GM21528 (cell line): ENCODE results near the gene MGLL.

Experiments
- ATAC-seq: cut with Tn5 transposase; IDR thresholded peaks from one replicate; pipeline ENCODE4 v1.9.1; 2021; ENCODE audit warnings: mild to moderate bottlenecking, moderate library complexity; ENCODE audit not compliant: unreplicated experiment, low FRiP score

MGLL gene

DNA sequence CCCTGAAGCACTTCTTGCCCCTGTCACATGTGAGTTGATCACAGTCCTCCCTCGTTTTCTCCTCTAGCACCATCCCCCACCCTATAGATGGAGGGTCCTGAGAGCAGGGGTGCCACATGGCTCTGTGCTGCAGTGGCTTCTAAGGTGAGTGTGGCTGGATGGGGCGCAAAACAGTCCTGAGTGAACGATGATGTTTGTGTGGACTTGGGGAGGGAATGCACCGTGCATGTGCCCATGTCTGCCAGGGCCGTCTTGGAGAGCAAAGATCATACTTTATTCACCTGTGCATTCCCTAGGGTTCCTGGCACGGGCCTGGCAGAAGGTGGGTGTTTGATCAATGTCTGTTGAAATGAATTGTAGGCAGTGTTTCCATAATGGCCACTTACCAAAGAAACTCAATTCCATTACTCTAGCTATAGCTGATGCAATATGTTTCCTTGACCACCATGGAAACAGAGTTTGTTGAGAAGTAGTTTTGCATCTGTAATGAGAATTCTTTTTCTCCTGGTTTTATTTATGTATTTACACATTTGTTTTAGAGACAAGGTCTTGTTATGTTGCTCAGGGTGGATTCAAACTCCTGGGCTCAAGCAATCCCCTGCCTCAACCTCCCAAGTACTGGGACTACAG is 91.5 kb downstream of the MGLL start:
- ATAC-seq = no peak

- ATAC-seq = no peak
These were observed 92.1 kb downstream of the MGLL start for GRCh38 chr3:127730171-127730570.

DNA sequence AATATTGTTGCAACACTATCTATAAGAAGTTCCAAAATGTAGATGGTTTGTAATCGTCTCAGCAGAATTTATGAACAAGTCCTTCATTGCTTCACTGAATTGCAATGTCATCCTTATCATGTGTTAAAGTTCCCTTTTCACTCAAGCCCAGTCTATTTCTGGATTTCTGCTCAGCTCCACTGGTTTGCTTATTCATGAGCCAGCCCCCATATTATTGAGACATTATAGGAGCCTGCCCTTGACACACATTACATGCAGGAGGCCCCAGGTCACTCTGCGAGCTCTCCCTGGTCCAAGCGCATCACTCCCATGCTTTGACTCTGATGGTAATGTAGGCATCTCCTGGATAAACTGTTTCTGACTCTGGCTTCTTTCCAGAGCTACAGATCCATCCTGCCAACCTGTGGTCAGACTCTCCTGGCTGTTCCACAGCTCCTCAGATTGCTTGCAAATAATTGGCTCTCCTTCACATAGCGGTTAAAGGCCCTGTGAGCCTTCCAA is 92.7 kb downstream of the MGLL start:
- ATAC-seq = no peak

GRCh38 chr3:127728417-127729015 is 93.8 kb downstream of the MGLL start:
- no peak for ATAC-seq

DNA sequence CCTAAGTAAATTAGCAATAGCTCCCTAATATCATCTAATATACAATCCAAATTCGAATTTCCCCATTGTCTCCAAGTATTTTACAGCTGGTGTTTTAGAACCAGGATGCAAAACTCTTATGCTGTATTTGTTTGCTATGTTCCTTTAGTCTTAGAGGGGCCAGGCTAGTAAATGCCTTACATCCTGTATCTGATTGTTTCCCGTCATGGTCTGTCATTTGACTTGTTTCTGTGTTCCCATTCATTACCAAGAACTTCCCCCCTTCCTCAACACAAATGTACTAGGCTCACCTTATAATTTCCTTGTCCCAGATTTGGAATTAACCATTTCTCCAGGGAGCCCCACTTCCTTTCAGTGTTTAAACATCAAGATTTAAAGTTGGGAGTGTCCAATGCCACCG is 95.4 kb downstream of the MGLL start:
- ATAC-seq = no peak

DNA sequence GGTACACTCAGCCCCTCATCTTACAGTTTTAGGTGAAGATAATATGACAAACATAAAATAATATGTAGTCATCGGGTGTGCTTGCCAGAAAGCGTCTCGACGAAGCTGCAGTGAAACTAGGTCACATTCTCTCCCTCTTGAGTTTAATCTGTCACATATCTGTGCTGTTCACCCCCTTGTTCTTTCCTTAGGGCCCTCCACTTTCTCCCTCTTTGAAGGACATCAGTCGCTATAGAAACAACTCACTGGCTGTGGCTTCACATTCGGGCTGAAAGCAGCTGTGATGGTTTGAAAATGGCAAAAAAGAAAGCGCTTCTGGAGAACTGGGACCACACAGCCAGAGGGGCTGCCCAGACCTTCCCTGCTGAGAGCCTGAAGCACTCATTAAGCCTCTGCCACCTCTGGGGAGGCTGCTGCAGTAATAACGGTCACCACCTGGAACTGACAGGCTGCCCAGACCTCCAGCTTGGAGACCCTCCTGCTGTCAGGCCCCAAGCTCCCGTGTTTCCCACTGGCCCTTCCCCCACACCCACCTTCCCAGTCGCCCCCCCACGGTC is 99.2 kb downstream of the MGLL start:
- ATAC-seq = no peak

DNA sequence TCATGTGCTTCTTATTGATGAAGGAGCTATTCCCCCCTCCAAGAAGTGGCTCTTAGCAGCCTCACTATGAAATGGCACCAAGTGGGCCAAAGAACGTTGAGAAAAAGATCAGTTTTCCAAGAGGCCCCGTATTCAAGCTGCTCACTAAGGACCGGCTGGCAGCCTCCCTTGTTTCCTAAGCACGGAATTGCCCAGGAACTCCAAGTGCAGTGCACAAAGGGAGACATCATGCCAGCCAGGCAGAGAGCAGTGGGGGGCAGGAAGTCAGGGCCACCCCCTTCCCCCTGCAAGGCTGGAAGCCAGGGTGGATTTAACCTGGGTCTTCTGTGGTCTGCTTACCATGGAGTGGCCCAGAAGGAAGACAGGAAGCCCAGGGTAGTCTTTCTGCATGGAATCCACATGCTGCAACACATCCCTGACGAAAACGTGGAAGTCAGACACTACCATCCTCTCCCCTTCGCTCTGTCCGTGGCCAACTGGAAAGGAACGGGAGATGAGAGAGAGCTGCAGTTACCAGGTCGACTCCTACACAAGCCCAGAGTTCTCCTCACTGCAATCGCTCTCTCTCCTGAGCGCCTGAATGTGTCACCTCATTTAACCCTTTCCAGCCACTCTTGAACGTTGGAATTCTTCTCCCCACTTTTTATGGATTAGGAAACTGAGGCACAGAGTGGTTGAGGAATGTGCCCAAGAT is 100.1 kb downstream of the MGLL start:
- no peak for ATAC-seq

DNA sequence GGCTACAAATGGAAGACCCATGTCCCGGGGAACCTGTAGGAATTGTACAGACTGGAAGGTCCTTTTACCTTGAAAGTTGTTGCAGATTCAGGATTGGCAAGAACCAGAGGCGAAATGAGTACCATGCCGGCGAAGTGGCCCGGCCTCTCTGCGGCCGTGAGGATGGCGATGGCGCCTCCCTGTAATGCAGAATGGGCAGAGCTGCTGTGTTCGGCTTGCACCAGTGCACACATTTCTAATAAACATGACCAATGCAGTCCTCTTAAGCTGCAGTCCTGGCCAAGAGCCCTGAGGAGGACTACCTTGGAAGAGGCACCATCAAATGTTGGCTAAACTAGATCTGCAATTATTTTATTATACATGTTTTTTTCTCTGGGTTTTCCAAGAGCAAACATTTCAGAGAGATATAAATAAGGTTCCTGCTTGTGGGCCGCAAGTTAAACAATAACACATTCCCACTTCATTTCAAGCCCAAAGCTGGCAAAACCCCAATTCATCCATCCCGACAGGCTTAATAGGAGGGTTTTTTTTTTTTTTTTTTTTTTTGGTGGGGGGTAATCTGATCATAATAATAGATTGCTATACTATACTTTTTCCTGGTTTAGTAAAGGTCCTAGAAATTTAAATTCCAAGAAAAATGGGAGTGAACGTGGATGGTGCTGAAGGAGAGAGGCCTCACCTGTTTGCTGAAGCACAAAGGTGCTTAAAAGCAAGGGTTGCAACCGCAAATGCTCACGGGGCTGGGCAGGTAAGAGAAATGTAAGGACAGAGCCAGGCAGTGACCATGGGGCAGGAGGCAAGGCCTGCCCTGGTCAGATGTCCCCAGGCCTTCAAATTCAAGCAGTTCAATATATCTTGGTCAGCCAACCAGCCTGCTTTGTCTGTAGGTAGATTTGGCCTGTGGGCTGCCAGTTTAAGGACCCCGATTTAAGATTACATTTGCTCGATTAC is 101.1 kb downstream of the MGLL start:
- ATAC-seq = no peak

DNA sequence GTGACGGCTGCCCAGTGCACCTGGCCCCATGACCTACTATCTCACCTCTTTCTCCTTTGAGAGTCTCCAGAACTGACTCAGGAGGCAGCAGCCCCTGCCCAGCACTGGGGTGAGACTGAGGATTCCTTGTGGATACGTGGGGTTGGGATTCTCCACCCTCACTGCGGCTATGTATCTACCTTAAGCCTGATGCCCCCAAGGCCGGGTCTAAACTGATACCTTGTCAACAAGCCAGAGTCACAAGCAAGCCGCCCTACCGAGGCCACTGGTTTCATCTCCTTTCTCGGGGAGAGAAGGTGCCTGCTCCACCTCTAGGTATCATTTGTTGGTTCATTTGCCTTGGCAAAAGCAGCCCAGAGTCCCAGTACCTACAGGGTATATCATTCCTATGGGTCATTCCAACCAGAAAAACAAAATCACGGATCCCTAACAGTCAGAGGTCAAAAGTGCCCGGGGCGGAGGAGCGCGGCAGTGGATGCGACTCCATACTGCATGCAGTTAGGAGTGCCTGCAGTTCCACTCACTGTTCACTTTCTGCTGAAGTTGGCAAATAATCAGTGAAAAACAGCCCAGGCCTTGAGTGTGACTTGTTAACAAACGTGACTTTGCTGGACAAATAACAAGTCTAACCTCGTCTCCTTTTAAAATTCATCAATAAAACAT is 102.0 kb downstream of the MGLL start:
- no peak for ATAC-seq

DNA sequence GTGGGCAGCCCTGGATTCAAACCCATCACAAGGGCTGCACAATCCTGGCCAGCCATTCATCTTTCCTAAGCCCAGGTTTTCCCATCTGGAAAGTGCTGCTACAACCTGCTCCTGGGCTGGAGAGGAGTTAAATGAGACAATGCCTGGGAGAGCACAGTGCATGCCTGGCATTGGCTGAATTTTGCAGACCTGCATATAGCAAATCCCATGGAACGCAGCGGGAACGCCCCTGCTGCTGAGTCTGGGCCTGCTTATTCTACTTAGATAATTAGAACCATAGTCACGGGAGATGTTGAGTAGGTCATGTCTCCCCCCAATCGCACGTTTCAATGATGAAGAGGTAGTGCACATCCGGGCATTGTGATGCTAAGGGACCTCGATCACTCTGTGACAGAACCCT is 102.9 kb downstream of the MGLL start:
- ATAC-seq = no peak

DNA sequence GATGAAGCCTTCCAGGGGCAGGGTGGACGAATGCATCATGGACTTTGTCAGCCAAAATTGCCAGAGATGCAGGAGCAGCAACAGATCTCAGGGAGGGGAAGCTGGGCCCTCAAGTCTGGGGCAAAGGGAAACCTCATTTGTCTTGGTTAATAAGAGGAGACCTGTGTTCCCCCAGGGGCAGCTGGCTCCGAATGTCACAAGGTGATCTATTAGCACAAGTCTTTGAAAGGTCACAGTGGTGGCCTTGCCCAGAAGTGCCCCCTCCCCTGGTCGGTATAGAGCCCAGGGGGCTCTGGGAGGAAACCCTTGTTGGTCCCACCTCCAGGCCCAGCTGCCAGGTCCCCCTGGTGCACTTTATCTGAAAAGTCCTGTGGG is 103.4 kb downstream of the MGLL start:
- ATAC-seq = no peak

GRCh38 chr3:127718245-127718915 is 103.9 kb downstream of the MGLL start:
- ATAC-seq = no peak

DNA sequence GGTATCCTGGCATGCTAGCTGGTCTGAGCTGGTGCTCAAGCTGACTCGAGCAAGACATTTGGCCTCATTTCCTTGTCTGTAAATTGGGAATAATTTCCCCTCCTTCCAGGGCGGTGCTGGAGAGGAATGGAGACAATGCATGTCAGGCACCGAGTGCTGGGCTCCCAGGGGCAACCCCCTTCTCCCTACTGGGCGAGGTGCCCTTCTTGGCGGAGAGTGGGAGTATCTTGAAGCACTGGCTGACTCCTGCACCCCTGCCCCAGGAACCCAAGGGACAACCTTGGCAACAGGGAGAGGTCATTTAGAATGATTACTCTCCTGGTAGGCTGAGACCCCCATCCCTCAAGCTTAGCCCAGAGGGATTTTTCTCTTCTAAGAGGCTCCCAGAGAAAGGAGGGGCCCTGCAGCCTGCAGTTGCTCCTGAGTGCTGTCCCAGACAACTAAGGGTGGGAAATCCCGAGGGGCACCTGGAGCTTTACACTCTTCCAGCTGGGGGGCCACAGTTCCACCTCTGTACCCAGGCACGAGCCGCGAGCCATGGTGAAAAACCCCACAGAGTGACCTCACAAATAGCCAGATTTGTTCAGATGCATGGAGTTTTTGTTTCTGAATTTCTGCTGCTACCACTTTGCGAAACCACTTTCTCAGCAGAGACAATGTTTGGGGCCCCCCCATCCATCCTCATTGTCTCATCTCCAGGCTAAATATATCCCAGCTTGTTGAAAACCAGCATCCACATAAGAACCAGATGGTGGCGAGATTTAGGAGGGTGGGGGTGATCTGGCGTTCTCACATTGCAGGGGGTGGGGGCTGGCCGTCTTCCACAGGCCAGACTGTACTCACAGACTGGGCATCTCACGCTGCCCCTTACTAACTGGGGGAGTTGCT is 104.7 kb downstream of the MGLL start:
- no peak for ATAC-seq

GRCh38 chr3:127716384-127716783 is 105.9 kb downstream of the MGLL start:
- ATAC-seq = no peak

DNA sequence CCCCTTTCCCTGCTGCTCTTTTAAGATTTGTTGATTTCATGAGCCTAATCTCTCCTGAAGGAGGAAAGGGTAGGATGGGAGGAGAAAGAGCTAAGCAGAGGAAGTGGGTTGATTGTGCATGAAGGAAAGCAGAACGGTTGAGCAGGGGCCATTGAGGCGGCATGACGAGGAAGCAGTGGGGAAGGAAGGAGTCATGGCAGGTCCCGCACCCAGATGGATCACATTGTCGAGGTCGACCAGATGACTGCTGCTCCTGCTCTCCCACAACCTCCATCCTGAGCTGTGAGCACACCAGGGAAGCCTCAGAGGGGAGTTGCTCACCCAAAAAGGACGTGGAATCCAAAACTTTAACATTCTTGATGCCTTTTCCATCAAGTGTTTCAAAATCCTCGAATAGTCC is 106.8 kb downstream of the MGLL start:
- no peak for ATAC-seq

- ATAC-seq = no peak
These were observed 107.4 kb downstream of the MGLL start for GRCh38 chr3:127714866-127715265.

- no peak for ATAC-seq
These were observed 108.2 kb downstream of the MGLL start for GRCh38 chr3:127714125-127714571.
